GM10266 (cell line): ENCODE data around the gene RAB7B.
"Not testable (repeated sequence)": the region's sequence is repeated elsewhere in the genome, so short reads cannot be mapped to it uniquely, and the experiment has no call there.

Source experiments
- DNase-seq: peaks from one replicate; pipeline ENCODE4 v3.0.0; 2012; ENCODE audit errors: extremely low spot score
- CTCF ChIP-seq: IDR thresholded peaks from 2 replicates; pipeline ENCODE4 v1.5.1; 2012; ENCODE audit warnings: mild to moderate bottlenecking, low read depth; ENCODE audit not compliant: control insufficient read depth, insufficient read depth; ENCODE audit errors: missing control alignments

RAB7B gene

GRCh38 chr1:206003854-206004800 is 932 bp upstream of the RAB7B start:
- TF ChIP-seq CTCF = no peak
- no peak for DNase-seq

- no peak for DNase-seq
- TF ChIP-seq CTCF = no peak
Measured at GRCh38 chr1:206002160-206002559, 1.0 kb downstream of the RAB7B start.

- DNase-seq = no peak
- TF ChIP-seq CTCF = no peak
Measured at GRCh38 chr1:206001476-206001888, 1.7 kb downstream of the RAB7B start.

- no peak for TF ChIP-seq CTCF
- DNase-seq = no peak
Measured at GRCh38 chr1:206000641-206001339, 2.4 kb downstream of the RAB7B start.

GRCh38 chr1:205998457-205999241 is 4.5 kb downstream of the RAB7B start:
- DNase-seq = no peak
- no peak for TF ChIP-seq CTCF

GRCh38 chr1:205996641-205997040 is 6.6 kb downstream of the RAB7B start:
- not testable (repeated sequence) for DNase-seq

- no peak for DNase-seq
- no peak for TF ChIP-seq CTCF
Measured at GRCh38 chr1:205994346-205994745, 8.8 kb downstream of the RAB7B start.
